Lower leg skin (tissue), 4 donors: ENCODE data around the gene ZCCHC24. TPM values are rescaled to one million over a fixed set of nuclear protein-coding genes. Genes with fewer than 3 reads are reported as not detected.

Experiments used
- DNase-seq, 2 donors: peaks; one replicate each; pipeline ENCODE4 v3.0.0-alpha.2; 2019; ENCODE audit warnings: low spot score in 2 of 2
- H3K4me3 ChIP-seq: fragments of 200-600 bp; sonication (generic); 2 replicates; pipeline ENCODE4 v1.5.1; 2017; ENCODE audit warnings: mild to moderate bottlenecking, low read depth; ENCODE audit not compliant: poor library complexity, severe bottlenecking
- POLR2A ChIP-seq, 2 donors: fragments of 450-650 bp; IDR thresholded peaks; one replicate each; pipeline ENCODE4 v1.6.1; 2016 to 2017; ENCODE audit warnings: antibody characterized with exemption in 2 of 2, mild to moderate bottlenecking in 1 of 2, moderate library complexity in 1 of 2
- WGBS, 2 donors: methylation state at CpG; one replicate each; pipeline ENCODE4 v1.1.5; 2018; 5-methylcytosine and 5-hydroxymethylcytosine counted together
- intact Hi-C: fragments of 100-400 bp; cut with DNase I; formaldehyde crosslinking; loops from one replicate; pipeline ENCODE4 v1.15.0; 2023; ENCODE audit warnings: low total_unique reads
- total RNA-seq, 4 donors: library from RNA; depleted of rRNA; stranded (reverse); fragments of >200 nt; gene quantifications; one replicate each; pipeline ENCODE4 v1.1.0, GENCODE V29; 2016
- TF ChIP-seq, protein P1 (sequence below), 3 donors: fragments of 450-650 bp; IDR thresholded peaks; one replicate each; pipeline ENCODE4 v1.5.1; 2016; ENCODE audit warnings: antibody characterized with exemption in 3 of 3, mild to moderate bottlenecking in 3 of 3, moderate library complexity in 2 of 3

ZCCHC24 gene
- total RNA-seq, 4 donors from 2014 or later, result 9.9 to 16.8 (median 13.1) TPM

DNA sequence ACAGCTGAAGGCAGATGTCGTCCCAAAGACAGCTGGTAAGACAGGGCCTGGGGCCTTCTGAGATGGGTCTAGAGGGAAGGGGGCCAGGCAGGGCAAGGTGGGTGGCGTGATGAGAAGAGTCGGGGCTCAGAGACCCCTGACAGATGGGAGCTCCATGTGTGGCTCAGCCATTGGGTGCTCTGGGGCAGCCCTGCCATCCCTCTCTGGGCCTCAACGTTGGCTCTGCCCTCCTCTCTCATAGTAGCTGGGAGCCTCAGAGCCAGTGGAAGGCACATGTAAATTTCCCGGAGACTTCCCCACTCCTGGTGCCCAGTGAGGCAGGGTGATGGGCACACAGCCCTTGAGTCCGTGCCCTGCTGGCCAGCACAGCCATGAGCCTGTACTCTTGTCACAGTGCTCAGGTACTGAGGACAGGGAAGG lies 96.3 kb downstream of the ZCCHC24 start:
- DNase-seq, result peak; percentile 14 to 82
- TF ChIP-seq, protein P1, sequence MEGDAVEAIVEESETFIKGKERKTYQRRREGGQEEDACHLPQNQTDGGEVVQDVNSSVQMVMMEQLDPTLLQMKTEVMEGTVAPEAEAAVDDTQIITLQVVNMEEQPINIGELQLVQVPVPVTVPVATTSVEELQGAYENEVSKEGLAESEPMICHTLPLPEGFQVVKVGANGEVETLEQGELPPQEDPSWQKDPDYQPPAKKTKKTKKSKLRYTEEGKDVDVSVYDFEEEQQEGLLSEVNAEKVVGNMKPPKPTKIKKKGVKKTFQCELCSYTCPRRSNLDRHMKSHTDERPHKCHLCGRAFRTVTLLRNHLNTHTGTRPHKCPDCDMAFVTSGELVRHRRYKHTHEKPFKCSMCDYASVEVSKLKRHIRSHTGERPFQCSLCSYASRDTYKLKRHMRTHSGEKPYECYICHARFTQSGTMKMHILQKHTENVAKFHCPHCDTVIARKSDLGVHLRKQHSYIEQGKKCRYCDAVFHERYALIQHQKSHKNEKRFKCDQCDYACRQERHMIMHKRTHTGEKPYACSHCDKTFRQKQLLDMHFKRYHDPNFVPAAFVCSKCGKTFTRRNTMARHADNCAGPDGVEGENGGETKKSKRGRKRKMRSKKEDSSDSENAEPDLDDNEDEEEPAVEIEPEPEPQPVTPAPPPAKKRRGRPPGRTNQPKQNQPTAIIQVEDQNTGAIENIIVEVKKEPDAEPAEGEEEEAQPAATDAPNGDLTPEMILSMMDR (IDR thresholded peaks at IDR 0.05), result no peak
- TF ChIP-seq POLR2A (IDR thresholded peaks at IDR 0.05), result no peak
- no peak overlapping the region for H3K4me3 ChIP-seq
- WGBS, 2 donors, result 81 to 83% methylated on average over 6 of the region's 6 CpGs
- intact Hi-C loops, result no loop called here

- peak; percentile 19 to 85 for DNase-seq
- WGBS, 2 donors, result 68 to 79% methylated on average over 3 of the region's 3 CpGs
These were observed 96.8 kb downstream of the ZCCHC24 start for GRCh38 chr10:79348640-79348988.

DNA sequence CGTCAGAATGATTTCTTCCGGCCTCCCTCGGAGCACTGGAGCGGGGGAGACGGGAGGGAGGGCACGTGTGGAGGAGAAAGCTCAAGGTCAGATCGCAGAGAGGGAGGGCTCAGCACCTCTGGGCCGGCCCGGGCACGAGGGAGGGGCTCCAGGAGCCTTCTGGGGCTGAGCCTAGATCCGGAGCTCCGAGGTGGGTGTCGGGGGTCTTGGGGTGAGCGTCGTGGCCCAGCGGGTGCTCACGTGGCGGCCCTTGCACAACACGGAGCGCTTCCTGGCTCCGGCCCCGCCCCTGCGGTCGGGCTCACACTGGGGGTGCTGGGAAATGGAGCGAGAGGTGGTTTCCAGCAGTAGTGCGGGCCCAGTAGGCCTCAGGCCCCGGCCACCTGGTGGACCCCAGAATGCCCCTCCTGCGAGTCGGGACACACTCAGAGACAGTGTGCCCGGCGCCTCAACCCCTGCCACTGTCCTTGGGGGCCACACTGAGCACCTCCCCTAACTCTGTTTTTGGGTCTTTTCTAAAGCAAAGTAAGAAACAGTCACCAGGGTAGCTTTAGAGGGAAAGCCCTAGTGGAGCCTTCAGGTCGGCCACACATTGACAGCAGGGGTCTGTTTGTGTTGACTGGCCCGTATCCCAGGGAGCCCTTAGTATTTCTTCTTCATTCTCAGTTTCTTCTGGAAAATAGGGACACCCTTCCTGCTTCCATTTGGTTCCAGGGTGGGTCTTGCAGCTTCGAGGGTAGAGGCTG lies 97.4 kb downstream of the ZCCHC24 start:
- peak overlapping the region; percentile 86 for H3K4me3 ChIP-seq
- peak; percentile 65 to 92 for DNase-seq
- TF ChIP-seq, protein P1 (IDR thresholded peaks at IDR 0.05), result no peak
- WGBS, 2 donors, result 6 to 8% methylated on average over 32 of the region's 34 CpGs
- intact Hi-C loops, result no loop called here

More at GRCh38 chr10:79348640-79348988, 96.8 kb downstream of the ZCCHC24 start:
- no peak overlapping the region for H3K4me3 ChIP-seq
- TF ChIP-seq, protein P1 (IDR thresholded peaks at IDR 0.05), result no peak
- TF ChIP-seq POLR2A (IDR thresholded peaks at IDR 0.05), result no peak
- intact Hi-C loops, result no loop called here

DNA sequence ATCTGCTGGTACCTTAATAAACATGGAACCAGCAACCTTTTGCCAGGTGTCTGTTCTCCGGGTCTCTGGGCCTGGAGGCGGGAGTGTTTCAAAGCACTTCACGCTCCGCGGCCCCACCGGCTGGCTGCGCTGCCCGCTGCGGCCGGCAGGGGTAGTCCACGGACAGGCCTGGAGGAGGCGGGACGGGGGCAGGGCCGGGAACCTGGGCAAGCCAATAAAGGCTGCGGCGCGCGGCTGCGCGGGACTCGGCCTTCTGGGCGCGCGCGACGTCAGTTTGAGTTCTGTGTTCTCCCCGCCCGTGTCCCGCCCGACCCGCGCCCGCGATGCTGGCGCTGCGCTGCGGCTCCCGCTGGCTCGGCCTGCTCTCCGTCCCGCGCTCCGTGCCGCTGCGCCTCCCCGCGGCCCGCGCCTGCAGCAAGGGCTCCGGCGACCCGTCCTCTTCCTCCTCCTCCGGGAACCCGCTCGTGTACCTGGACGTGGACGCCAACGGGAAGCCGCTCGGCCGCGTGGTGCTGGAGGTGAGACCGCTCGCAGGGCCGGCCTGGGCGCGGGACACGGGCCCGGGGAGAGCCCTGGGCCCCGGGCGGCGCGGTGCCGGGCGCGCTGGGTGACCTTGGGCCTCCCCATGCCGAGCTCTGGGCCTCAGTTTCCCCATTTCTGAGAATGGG lies 98.1 kb downstream of the ZCCHC24 start, which contains the start of gene PPIF:
Gene PPIF, plus strand, starts transcription at position 244 of the 668 bp plus-strand sequence. Its CDS starts 80 bp downstream, at position 324.
- DNase-seq, result peak; percentile 91 to 99
- TF ChIP-seq POLR2A (IDR thresholded peaks at IDR 0.05), result peak in 1 of 2 donors; percentile 26
- TF ChIP-seq, protein P1 (IDR thresholded peaks at IDR 0.05), result peak in 2 of 3 donors; percentile 59 to 91
- peak within 1 kb of the TSS; percentile 86 for H3K4me3 ChIP-seq
- intact Hi-C loops, result no loop called here
- WGBS, 2 donors, result 0 to 1% methylated on average over 24 to 52 of the region's 77 CpGs

DNA sequence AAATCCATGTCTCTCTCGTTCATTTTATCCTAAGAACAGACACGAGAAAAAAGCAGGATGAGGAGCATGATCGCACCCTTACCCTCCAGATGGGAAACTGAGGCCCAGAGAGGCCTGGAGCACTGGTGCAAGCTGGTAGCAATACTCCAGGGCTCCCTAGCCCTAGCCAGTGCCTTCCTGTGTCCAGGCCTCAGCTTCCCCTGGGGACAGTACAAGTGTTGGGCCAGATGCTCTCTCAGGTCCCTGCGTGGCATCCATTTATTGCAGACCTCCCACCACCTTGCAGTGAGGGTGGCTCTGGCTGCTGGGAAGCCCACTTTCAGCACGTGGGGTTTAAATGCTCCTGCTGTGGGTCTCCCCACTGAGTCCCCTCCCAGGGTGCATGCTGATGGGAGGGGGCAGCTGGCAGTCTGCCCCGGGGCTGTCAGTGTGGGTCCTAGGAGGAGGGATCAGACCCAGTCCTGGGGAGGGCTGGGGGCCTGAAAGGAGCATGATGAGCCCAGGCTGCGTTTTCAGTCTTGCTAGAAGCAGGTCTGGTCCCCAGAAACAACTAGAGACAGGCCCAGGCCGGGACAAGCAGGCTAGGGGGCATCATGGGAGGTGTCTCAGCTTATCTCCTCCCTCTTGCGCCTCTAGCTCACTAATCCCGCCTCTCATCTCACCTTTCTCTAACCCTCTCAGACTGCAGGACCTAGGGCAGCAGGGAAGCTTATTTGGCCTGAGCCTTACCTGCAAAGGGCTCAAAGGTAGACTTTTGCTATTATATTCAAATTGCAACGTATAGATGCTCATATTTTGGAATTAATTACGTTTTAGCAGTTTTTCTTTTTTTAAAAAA lies 98.8 kb downstream of the ZCCHC24 start:
- no peak overlapping the region for H3K4me3 ChIP-seq
- WGBS, 2 donors, result 60% methylated on average over 11 to 12 of the region's 12 CpGs
- TF ChIP-seq, protein P1 (IDR thresholded peaks at IDR 0.05), result no peak
- no peak for TF ChIP-seq POLR2A (IDR thresholded peaks at IDR 0.05)
- DNase-seq, result peak in 1 of 2 donors; percentile 84
- intact Hi-C loops, result no loop called here
